A549 treated with CORT108297 at 1 μM for 4 hours (cell line): ENCODE measurements around the gene CYFIP1. TPM values are rescaled to one million over a fixed set of nuclear protein-coding genes. Genes with fewer than 3 reads are reported as not detected.

Experiments used
- total RNA-seq: library from RNA; stranded (reverse); fragments of 200-300 nt; extraction: Qiagen RNA extraction; gene quantifications from 5 replicates; pipeline ENCODE4 v1.2.3, GENCODE V29; 2022

CYFIP1 gene
- total RNA-seq, result 68.3 to 89.3 TPM (median 81.0 TPM) in 5 replicates

GRCh38 chr15:22980189-22981050 is at the start of gene CYFIP1:
CYFIP1 (minus strand) TSS chr15:22980368; CDS start chr15:22947285, 33,083 bp downstream.

GRCh38 chr15:22838292-22839042 is 141.7 kb downstream of the CYFIP1 start, which contains the start of gene NIPA2:
NIPA2 (plus strand) TSS chr15:22838666; CDS start chr15:22851732, 13,066 bp downstream.

Other genes with a start within 250 kb of the CYFIP1 start
- 21.7 to 27.8 TPM (median 24.3 TPM) in 5 replicates for gene NIPA1, start 193.7 kb downstream of the CYFIP1 start, total RNA-seq
- 110 to 115 TPM (median 111 TPM) in 5 replicates for gene NIPA2, start 141.7 kb downstream of the CYFIP1 start, total RNA-seq
- gene TUBGCP5, start 59.2 kb upstream of the CYFIP1 start, total RNA-seq, result 21.1 to 31.0 TPM (median 25.8 TPM) in 5 replicates
- not detected in 5 replicates for gene GOLGA6L1, start 156.5 kb upstream of the CYFIP1 start, total RNA-seq